Spleen (tissue), 7 donors: ENCODE results near the gene UBE2D3.

ENCODE experiments used
- POLR2A ChIP-seq, 3 donors: fragments of 450-650 bp; IDR thresholded peaks; one replicate each; pipeline ENCODE4 v1.5.1; 2017; ENCODE audit warnings: antibody characterized with exemption in 3 of 3, mild to moderate bottlenecking in 1 of 3
- POLR2AphosphoS5 ChIP-seq, 3 donors: sonication (generic); formaldehyde crosslinking; IDR thresholded peaks; one replicate each; pipeline ENCODE4 v1.5.1; 2017; ENCODE audit warnings: antibody characterized with exemption in 3 of 3
- TF ChIP-seq, protein P1 (sequence below), 11 experiments: fragments of 200-600 bp in 7 of 11; fragments of 450-650 bp in 4 of 11; sonication (generic) in 4 of 11; IDR thresholded peaks in 8 of 11; conservative IDR thresholded peaks in 3 of 11; 1 replicate in 7 of 11; 2 replicates in 4 of 11; pipeline versions ENCODE4 v1.4.0 to v1.8.0; 2016 to 2021; ENCODE audit warnings: antibody characterized with exemption in 11 of 11, inconsistent platforms in 4 of 11, mild to moderate bottlenecking in 1 of 11
- donor health status: DM: no; HTN: no; CAD: no; lungs with moderate emphysema.
- donor health status: DM: no; HTN: no; CAD: no.
- donor health status: DM: no; HTN: no; CAD: no.

- TF ChIP-seq, protein P1, sequence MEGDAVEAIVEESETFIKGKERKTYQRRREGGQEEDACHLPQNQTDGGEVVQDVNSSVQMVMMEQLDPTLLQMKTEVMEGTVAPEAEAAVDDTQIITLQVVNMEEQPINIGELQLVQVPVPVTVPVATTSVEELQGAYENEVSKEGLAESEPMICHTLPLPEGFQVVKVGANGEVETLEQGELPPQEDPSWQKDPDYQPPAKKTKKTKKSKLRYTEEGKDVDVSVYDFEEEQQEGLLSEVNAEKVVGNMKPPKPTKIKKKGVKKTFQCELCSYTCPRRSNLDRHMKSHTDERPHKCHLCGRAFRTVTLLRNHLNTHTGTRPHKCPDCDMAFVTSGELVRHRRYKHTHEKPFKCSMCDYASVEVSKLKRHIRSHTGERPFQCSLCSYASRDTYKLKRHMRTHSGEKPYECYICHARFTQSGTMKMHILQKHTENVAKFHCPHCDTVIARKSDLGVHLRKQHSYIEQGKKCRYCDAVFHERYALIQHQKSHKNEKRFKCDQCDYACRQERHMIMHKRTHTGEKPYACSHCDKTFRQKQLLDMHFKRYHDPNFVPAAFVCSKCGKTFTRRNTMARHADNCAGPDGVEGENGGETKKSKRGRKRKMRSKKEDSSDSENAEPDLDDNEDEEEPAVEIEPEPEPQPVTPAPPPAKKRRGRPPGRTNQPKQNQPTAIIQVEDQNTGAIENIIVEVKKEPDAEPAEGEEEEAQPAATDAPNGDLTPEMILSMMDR (IDR thresholded peaks at IDR 0.05 in 8 of 11, conservative IDR thresholded peaks at IDR 0.05 in 3 of 11): no peak
- no peak for TF ChIP-seq POLR2A (IDR thresholded peaks at IDR 0.05)
- TF ChIP-seq POLR2AphosphoS5 (IDR thresholded peaks at IDR 0.05): no peak
Measured at GRCh38 chr4:102775805-102776204, 51.5 kb downstream of the UBE2D3 start.
